SK-N-SH (cell line): ENCODE data around the gene LRP1-AS. TPM values are rescaled to one million over a fixed set of nuclear protein-coding genes. Genes with fewer than 3 reads are reported as not detected.

ENCODE experiments used
- CTCF ChIA-PET: fragments of 300-600, 350-600 bp; formaldehyde crosslinking; extraction: SDS; loops from one replicate; lab custom pipeline; 2021; lab: Yijun Ruan, JAX
- POLR2A ChIA-PET: fragments of 350-600 bp; sonication (Branson Sonifier 250); formaldehyde crosslinking; extraction: SDS; loops from one replicate; lab custom pipeline; 2020; ENCODE audit warnings: antibody characterized with exemption, inconsistent platforms; lab: Yijun Ruan, JAX
- DNase-seq: peaks from one replicate; pipeline ENCODE4 v3.0.0; 2012
- H2AFZ ChIP-seq: fragments of 200-600 bp; sonication (generic); 2 replicates; pipeline ENCODE4 v1.8.1; 2016; ENCODE audit warnings: antibody characterized with exemption, mild to moderate bottlenecking, low read depth
- H3F3A ChIP-seq: fragments of 200-600 bp; sonication (generic); replicated peaks from 2 replicates; pipeline ENCODE3; 2016; ENCODE audit warnings: antibody characterized with exemption, mild to moderate bottlenecking; ENCODE audit not compliant: insufficient read depth
- H3K27ac ChIP-seq, 2 experiments: fragments of 200-500 bp in 1 of 2; fragments of 200-600 bp in 1 of 2; sonication (Bioruptor generic) in 1 of 2; sonication (generic), shearing (Covaris generic) in 1 of 2; 2 replicates each; pipeline versions ENCODE4 v1.5.1 to v1.6.1; 2014 to 2016; ENCODE audit warnings: low read depth in 2 of 2, inconsistent platforms in 1 of 2, low read length in 1 of 2, mild to moderate bottlenecking in 1 of 2, mixed read lengths in 1 of 2
- H3K27me3 ChIP-seq: fragments of 200-600 bp; sonication (generic), shearing (Covaris generic); 2 replicates; pipeline ENCODE4 v1.6.1; 2016; ENCODE audit warnings: mixed run types; ENCODE audit not compliant: insufficient read depth
- H3K36me3 ChIP-seq, 2 experiments: fragments of 200-500 bp in 1 of 2; fragments of 200-600 bp in 1 of 2; sonication (Bioruptor generic) in 1 of 2; sonication (generic) in 1 of 2; replicated peaks in 1 of 2; 2 replicates each; pipeline versions ENCODE3 to v1.5.1; 2014 to 2016; ENCODE audit warnings: low read length in 1 of 2, mild to moderate bottlenecking in 1 of 2; ENCODE audit not compliant: insufficient read depth in 2 of 2, control insufficient read depth in 1 of 2
- H3K4me1 ChIP-seq, 2 experiments: fragments of 200-500 bp in 1 of 2; fragments of 200-600 bp in 1 of 2; sonication (Bioruptor generic) in 1 of 2; sonication (generic), shearing (Covaris generic) in 1 of 2; 2 replicates each; pipeline versions ENCODE4 v1.5.1 to v1.6.1; 2014 to 2016; ENCODE audit warnings: low read depth in 1 of 2, low read length in 1 of 2, mixed run types in 1 of 2; ENCODE audit not compliant: insufficient read depth in 2 of 2, control insufficient read depth in 1 of 2
- H3K4me2 ChIP-seq: fragments of 200-600 bp; sonication (generic), shearing (Covaris generic); 2 replicates; pipeline ENCODE4 v1.6.1; 2017; ENCODE audit warnings: mixed run types
- H3K4me3 ChIP-seq, 2 experiments: fragments of 200-500 bp in 1 of 2; fragments of 200-600 bp in 1 of 2; sonication (Bioruptor generic) in 1 of 2; sonication (generic), shearing (Covaris generic) in 1 of 2; 2 replicates each; pipeline versions ENCODE4 v1.5.1 to v1.8.1; 2014 to 2016; ENCODE audit warnings: low read depth in 2 of 2, inconsistent platforms in 1 of 2, low read length in 1 of 2, mild to moderate bottlenecking in 1 of 2, mixed read lengths in 1 of 2, moderate library complexity in 1 of 2
- H3K79me2 ChIP-seq: fragments of 200-600 bp; sonication (generic); 2 replicates; pipeline ENCODE4 v1.8.1; 2017; ENCODE audit warnings: mild to moderate bottlenecking; ENCODE audit not compliant: insufficient read depth
- H3K9ac ChIP-seq: fragments of 200-600 bp; sonication (generic); 2 replicates; pipeline ENCODE4 v1.6.1; 2017; ENCODE audit warnings: mixed run types
- H3K9me2 ChIP-seq: fragments of 200-600 bp; sonication (generic); 2 replicates; pipeline ENCODE4 v1.6.1; 2017; ENCODE audit warnings: mixed run types
- H3K9me3 ChIP-seq: fragments of 200-600 bp; sonication (generic); 2 replicates; pipeline ENCODE4 v1.6.1; 2017; ENCODE audit warnings: mixed run types, mild to moderate bottlenecking, moderate library complexity
- H4K20me1 ChIP-seq: fragments of 200-600 bp; sonication (generic); 2 replicates; pipeline ENCODE4 v1.6.1; 2017; ENCODE audit warnings: mild to moderate bottlenecking, mixed run types; ENCODE audit not compliant: insufficient read depth
- ELF1 ChIP-seq: IDR thresholded peaks from 2 replicates; pipeline ENCODE4 v1.4.0; 2012
- EZH2phosphoT487 ChIP-seq: fragments of 200-600 bp; sonication (generic); IDR thresholded peaks from 2 replicates; pipeline ENCODE4 v1.6.1; 2017; ENCODE audit warnings: low read depth, mixed run types, mild to moderate bottlenecking, antibody characterized with exemption, moderate library complexity, borderline replicate concordance
- FOXM1 ChIP-seq: IDR thresholded peaks from 2 replicates; pipeline ENCODE4 v1.4.0; 2012; ENCODE audit warnings: low read depth, mild to moderate bottlenecking
- GATA2 ChIP-seq: sonication (generic); formaldehyde crosslinking; IDR thresholded peaks from 2 replicates; pipeline ENCODE4 v1.5.0; 2020; ENCODE audit warnings: mild to moderate bottlenecking, missing genetic modification reagents
- JUND ChIP-seq: IDR thresholded peaks from 2 replicates; pipeline ENCODE4 v1.4.0; 2012
- MXI1 ChIP-seq: IDR thresholded peaks from 2 replicates; pipeline ENCODE4 v1.6.1; 2012; ENCODE audit warnings: mild to moderate bottlenecking, low read depth, low read length, improper control_type of control experiment
- NRF1 ChIP-seq: IDR thresholded peaks from 2 replicates; pipeline ENCODE4 v1.6.1; 2012; ENCODE audit warnings: low read depth, mild to moderate bottlenecking, low read length
- POLR2AphosphoS5 ChIP-seq: IDR thresholded peaks from 2 replicates; pipeline ENCODE4 v1.6.1; 2012; ENCODE audit warnings: low read depth, low read length
- RAD21 ChIP-seq: IDR thresholded peaks from 2 replicates; pipeline ENCODE4 v1.6.1; 2012; ENCODE audit warnings: mild to moderate bottlenecking, low read length
- RCOR1 ChIP-seq: fragments of 150-350 bp; IDR thresholded peaks from 2 replicates; pipeline ENCODE4 v1.6.1; 2017; ENCODE audit warnings: antibody characterized with exemption, low read length
- SMC3 ChIP-seq: IDR thresholded peaks from 2 replicates; pipeline ENCODE4 v1.6.1; 2012; ENCODE audit warnings: low read depth, low read length, improper control_type of control experiment
- TAF1 ChIP-seq: IDR thresholded peaks from 2 replicates; pipeline ENCODE4 v1.6.1; 2012; ENCODE audit warnings: low read depth, mild to moderate bottlenecking, low read length, moderate library complexity, borderline replicate concordance
- TCF12 ChIP-seq: IDR thresholded peaks from 2 replicates; pipeline ENCODE4 v1.4.0; 2012
- TEAD4 ChIP-seq: IDR thresholded peaks from 2 replicates; pipeline ENCODE4 v1.4.0; 2012; ENCODE audit warnings: mild to moderate bottlenecking, borderline replicate concordance; ENCODE audit not compliant: insufficient read depth
- YY1 ChIP-seq: IDR thresholded peaks from 2 replicates; pipeline ENCODE4 v1.4.0; 2012; ENCODE audit warnings: low read depth, mild to moderate bottlenecking
- WGBS: methylation state at CpG from one replicate; pipeline ENCODE4 v1.1.6; 2017; ENCODE audit warnings: low lambda C conversion rate; 5-methylcytosine and 5-hydroxymethylcytosine counted together
- polyA plus RNA-seq, 3 experiments: library from polyadenylated mRNA; depleted of rRNA; stranded (reverse); fragments of >200 nt; gene quantifications; 2 replicates each; pipeline ENCODE4 v1.2.3, GENCODE V29; 2012
- TF ChIP-seq, protein P1 (sequence below): fragments of 150-350 bp; IDR thresholded peaks from 2 replicates; pipeline ENCODE4 v1.6.1; 2017; ENCODE audit warnings: antibody characterized with exemption, low read length, low read depth, borderline replicate concordance
- TF ChIP-seq, protein P2 (sequence below): IDR thresholded peaks from 2 replicates; pipeline ENCODE4 v1.4.0; 2012; ENCODE audit warnings: low read depth
- TF ChIP-seq, protein P3 (sequence below): IDR thresholded peaks from 2 replicates; pipeline ENCODE4; 2012
- TF ChIP-seq, protein P4 (sequence below): fragments of 200-600 bp; sonication (generic); IDR thresholded peaks from 2 replicates; pipeline ENCODE4 v1.6.1; 2017; ENCODE audit warnings: antibody characterized with exemption, mild to moderate bottlenecking, moderate library complexity
- TF ChIP-seq, protein P5 (sequence below): fragments of 150-350 bp; IDR thresholded peaks from 2 replicates; pipeline ENCODE4 v1.6.1; 2016; ENCODE audit warnings: mild to moderate bottlenecking, low read depth, low read length

Gene LRP1-AS
- polyA plus RNA-seq, 1 of the 3 experiments (the other 2 are of a cell fraction), result not detected

DNA sequence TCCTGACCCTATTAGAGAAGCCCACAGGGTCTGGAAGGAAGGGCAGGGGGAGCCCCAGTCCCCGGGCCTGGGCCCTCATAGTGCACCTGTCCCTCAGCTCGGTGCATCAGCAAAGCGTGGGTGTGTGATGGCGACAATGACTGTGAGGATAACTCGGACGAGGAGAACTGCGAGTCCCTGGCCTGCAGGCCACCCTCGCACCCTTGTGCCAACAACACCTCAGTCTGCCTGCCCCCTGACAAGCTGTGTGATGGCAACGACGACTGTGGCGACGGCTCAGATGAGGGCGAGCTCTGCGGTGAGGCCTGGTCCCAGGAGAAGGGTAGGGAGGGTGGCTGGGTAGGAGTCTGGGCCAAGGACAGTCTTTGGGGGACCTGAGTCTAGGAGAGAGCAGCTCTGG is 26.3 kb upstream of the LRP1-AS start:
- peaks cover 16 to 46% of the 10 kb centered on the region in 2 experiments for H3K36me3 ChIP-seq
- H3K4me1 ChIP-seq, result peaks cover 0 to 16% of the 10 kb centered on the region in 2 experiments; a peak in 1 of 4 replicates
- no peak overlapping the region for H2AFZ ChIP-seq
- H4K20me1 ChIP-seq, result 0 out of 2 replicates have a peak, but pooled peaks cover 2% of the 10 kb centered on the region
- no peak overlapping the region for H3K4me3 ChIP-seq
- no peaks in the 10 kb centered on the region for H3K9me2 ChIP-seq
- H3K27me3 ChIP-seq, result no peaks in the 10 kb centered on the region
- no peak overlapping the region for H3K4me2 ChIP-seq
- no peak for DNase-seq
- ChIA-PET CTCF (interaction anchor here (0.8 to 33.3 kb wide), 9 partner anchors 7 to 359 kb away, joined by 3 to 643 read pairs (median 9); partner anchors contain the start of genes LRP1 and LRP1-AS), POLR2A (interaction anchor here (4.6 kb wide), 1 partner anchor 46 kb away, joined by 23 read pairs; the partner anchor contains the start of gene LRP1)
- no peak overlapping the region for H3K9ac ChIP-seq
- no peaks in the 10 kb centered on the region for H3K9me3 ChIP-seq
- H3K27ac ChIP-seq, result no peak overlapping the region
- H3K79me2 ChIP-seq, result no peaks in the 10 kb centered on the region
- 95% methylated on average over 13 of the region's 14 CpGs for WGBS
- no peaks in the 10 kb centered on the region for H3F3A ChIP-seq
- TF ChIP-seq YY1, result no peak
- no peak for TF ChIP-seq JUND
- no peak for TF ChIP-seq NRF1
- TF ChIP-seq TEAD4, result no peak
- no peak for TF ChIP-seq MXI1
- TF ChIP-seq GATA2, result no peak
- TF ChIP-seq, protein P1, sequence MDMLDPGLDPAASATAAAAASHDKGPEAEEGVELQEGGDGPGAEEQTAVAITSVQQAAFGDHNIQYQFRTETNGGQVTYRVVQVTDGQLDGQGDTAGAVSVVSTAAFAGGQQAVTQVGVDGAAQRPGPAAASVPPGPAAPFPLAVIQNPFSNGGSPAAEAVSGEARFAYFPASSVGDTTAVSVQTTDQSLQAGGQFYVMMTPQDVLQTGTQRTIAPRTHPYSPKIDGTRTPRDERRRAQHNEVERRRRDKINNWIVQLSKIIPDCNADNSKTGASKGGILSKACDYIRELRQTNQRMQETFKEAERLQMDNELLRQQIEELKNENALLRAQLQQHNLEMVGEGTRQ, result no peak
- TF ChIP-seq, protein P2, sequence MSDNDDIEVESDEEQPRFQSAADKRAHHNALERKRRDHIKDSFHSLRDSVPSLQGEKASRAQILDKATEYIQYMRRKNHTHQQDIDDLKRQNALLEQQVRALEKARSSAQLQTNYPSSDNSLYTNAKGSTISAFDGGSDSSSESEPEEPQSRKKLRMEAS, result no peak
- no peak for TF ChIP-seq ELF1
- no peak for TF ChIP-seq RCOR1
- no peak for TF ChIP-seq TCF12

DNA sequence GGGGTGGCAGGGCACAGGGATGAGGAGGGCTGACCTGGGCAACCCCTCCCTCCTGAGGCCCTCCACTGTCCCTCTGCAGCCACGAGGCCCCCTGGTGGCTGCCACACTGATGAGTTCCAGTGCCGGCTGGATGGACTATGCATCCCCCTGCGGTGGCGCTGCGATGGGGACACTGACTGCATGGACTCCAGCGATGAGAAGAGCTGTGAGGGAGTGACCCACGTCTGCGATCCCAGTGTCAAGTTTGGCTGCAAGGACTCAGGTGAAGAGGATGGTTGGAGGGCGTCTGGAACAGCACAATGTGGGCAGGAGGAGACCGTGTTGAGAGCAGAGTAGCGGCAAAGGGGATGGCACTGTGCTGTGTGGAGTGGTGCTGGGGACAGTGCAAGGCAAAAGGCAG is 25.7 kb upstream of the LRP1-AS start:
- Histone ChIP-seq H3K9ac (no peak overlapping the region), H3K4me1 (peaks cover 0 to 16% of the 10 kb centered on the region in 2 experiments; a peak in 1 of 4 replicates), H3K27me3 (no peaks in the 10 kb centered on the region), H3K27ac (no peak overlapping the region; a peak in 1 of 4 replicates), H3K4me3 (no peak overlapping the region), H3K9me3 (no peaks in the 10 kb centered on the region), H3K36me3 (peaks cover 11 to 45% of the 10 kb centered on the region in 2 experiments), H2AFZ (no peak overlapping the region), H3F3A (no peaks in the 10 kb centered on the region), H3K4me2 (no peak overlapping the region), H3K79me2 (no peaks in the 10 kb centered on the region), H3K9me2 (no peaks in the 10 kb centered on the region), H4K20me1 (0 out of 2 replicates have a peak, but pooled peaks cover 2% of the 10 kb centered on the region)
- CTCF ChIA-PET, result interaction anchor here (0.9 to 33.3 kb wide), 10 partner anchors 7 to 359 kb away, joined by 3 to 643 read pairs (median 7); partner anchors contain the start of genes LRP1 and LRP1-AS
- TF ChIP-seq POLR2AphosphoS5 (no peak), GATA2 (no peak), TAF1 (no peak), JUND (no peak), RCOR1 (no peak), RAD21 (peak; percentile 65), YY1 (no peak), TCF12 (no peak), FOXM1 (no peak), SMC3 (peak; percentile 75), EZH2phosphoT487 (no peak)
- TF ChIP-seq, protein P3, sequence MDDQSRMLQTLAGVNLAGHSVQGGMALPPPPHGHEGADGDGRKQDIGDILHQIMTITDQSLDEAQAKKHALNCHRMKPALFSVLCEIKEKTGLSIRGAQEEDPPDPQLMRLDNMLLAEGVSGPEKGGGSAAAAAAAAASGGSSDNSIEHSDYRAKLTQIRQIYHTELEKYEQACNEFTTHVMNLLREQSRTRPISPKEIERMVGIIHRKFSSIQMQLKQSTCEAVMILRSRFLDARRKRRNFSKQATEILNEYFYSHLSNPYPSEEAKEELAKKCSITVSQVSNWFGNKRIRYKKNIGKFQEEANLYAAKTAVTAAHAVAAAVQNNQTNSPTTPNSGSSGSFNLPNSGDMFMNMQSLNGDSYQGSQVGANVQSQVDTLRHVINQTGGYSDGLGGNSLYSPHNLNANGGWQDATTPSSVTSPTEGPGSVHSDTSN, result no peak
- TF ChIP-seq, protein P4, sequence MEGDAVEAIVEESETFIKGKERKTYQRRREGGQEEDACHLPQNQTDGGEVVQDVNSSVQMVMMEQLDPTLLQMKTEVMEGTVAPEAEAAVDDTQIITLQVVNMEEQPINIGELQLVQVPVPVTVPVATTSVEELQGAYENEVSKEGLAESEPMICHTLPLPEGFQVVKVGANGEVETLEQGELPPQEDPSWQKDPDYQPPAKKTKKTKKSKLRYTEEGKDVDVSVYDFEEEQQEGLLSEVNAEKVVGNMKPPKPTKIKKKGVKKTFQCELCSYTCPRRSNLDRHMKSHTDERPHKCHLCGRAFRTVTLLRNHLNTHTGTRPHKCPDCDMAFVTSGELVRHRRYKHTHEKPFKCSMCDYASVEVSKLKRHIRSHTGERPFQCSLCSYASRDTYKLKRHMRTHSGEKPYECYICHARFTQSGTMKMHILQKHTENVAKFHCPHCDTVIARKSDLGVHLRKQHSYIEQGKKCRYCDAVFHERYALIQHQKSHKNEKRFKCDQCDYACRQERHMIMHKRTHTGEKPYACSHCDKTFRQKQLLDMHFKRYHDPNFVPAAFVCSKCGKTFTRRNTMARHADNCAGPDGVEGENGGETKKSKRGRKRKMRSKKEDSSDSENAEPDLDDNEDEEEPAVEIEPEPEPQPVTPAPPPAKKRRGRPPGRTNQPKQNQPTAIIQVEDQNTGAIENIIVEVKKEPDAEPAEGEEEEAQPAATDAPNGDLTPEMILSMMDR, result peak; percentile 69
- TF ChIP-seq, protein P5, sequence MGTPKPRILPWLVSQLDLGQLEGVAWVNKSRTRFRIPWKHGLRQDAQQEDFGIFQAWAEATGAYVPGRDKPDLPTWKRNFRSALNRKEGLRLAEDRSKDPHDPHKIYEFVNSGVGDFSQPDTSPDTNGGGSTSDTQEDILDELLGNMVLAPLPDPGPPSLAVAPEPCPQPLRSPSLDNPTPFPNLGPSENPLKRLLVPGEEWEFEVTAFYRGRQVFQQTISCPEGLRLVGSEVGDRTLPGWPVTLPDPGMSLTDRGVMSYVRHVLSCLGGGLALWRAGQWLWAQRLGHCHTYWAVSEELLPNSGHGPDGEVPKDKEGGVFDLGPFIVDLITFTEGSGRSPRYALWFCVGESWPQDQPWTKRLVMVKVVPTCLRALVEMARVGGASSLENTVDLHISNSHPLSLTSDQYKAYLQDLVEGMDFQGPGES, result no peak
- TF ChIP-seq, protein P1, result no peak
- DNase-seq, result peak; percentile 84
- 86% methylated on average over 9 of the region's 11 CpGs for WGBS
- POLR2A ChIA-PET, result interaction anchor here (4.6 kb wide), 1 partner anchor 45 kb away, joined by 23 read pairs; the partner anchor contains the start of gene LRP1
